HFFc6 (cell line): ENCODE data around the gene RBM19. TPM values are rescaled to one million over a fixed set of nuclear protein-coding genes. Genes with fewer than 3 reads are reported as not detected.

Source experiments
- DNase-seq: peaks from one replicate; pipeline ENCODE4 v3.0.0-alpha.2; 2018
- H3K27ac Mint-ChIP-seq: 2 replicates; pipeline ENCODE4 v1.8.0; 2020; ENCODE audit warnings: mild to moderate bottlenecking, mixed read lengths
- H3K27me3 Mint-ChIP-seq: 2 replicates; pipeline ENCODE4 v1.8.0; 2021; ENCODE audit warnings: mild to moderate bottlenecking, moderate library complexity, mixed read lengths; ENCODE audit not compliant: insufficient read depth
- H3K36me3 Mint-ChIP-seq: 2 replicates; pipeline ENCODE4 v1.8.0; 2021; ENCODE audit warnings: low read depth, mixed read lengths
- H3K4me1 Mint-ChIP-seq: 2 replicates; pipeline ENCODE4 v1.8.0; 2020; ENCODE audit warnings: low read depth, mixed read lengths
- H3K4me3 Mint-ChIP-seq: 2 replicates; pipeline ENCODE4 v1.8.0; 2020; ENCODE audit warnings: mild to moderate bottlenecking, moderate library complexity, mixed read lengths
- H3K9me3 Mint-ChIP-seq: 2 replicates; pipeline ENCODE4 v1.8.0; 2020; ENCODE audit warnings: mild to moderate bottlenecking, mixed read lengths
- total RNA-seq, 6 experiments: library from RNA; stranded (reverse); fragmentation: NEBNext Ultra II Directional; extraction: Animal tissue kit (Norgen Biotek cat#: 25700); gene quantifications; 2 replicates in 1 of 6; 3 replicates in 5 of 6; pipeline ENCODE4 v1.2.3, GENCODE V29; 2021
- TF ChIP-seq, protein P1 (sequence below): fragments of 200-600 bp; sonication (generic); IDR thresholded peaks from 2 replicates; pipeline ENCODE4 v1.5.0; 2021; ENCODE audit warnings: antibody characterized with exemption, mild to moderate bottlenecking

Gene RBM19
- total RNA-seq, 6 experiments from 2014 or later: 27.8 to 34.8 (median 29.8) TPM

DNA sequence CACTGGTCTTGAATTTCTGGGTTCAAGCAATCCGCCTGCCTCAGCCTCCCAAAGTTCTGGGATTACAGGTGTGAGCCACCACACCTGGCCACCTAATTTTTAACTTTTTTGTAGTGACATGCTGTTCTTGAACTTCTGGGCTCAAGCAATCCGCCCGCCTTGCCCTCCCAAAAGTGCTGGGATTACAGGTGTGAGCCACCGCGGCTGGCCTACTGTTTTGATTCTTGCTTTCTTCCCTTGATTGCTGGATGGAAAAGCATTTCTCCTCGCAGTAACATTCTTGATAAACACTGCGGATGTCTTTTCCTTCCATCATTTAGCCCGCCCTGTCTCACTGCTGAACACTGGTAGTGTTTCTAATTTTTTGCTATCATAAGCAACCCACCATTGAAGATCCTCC, 72.9 kb downstream of the RBM19 start:
- TF ChIP-seq, protein P1, sequence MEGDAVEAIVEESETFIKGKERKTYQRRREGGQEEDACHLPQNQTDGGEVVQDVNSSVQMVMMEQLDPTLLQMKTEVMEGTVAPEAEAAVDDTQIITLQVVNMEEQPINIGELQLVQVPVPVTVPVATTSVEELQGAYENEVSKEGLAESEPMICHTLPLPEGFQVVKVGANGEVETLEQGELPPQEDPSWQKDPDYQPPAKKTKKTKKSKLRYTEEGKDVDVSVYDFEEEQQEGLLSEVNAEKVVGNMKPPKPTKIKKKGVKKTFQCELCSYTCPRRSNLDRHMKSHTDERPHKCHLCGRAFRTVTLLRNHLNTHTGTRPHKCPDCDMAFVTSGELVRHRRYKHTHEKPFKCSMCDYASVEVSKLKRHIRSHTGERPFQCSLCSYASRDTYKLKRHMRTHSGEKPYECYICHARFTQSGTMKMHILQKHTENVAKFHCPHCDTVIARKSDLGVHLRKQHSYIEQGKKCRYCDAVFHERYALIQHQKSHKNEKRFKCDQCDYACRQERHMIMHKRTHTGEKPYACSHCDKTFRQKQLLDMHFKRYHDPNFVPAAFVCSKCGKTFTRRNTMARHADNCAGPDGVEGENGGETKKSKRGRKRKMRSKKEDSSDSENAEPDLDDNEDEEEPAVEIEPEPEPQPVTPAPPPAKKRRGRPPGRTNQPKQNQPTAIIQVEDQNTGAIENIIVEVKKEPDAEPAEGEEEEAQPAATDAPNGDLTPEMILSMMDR: no peak
- Mint-ChIP-seq H3K27me3 (peaks cover 3% of the 10 kb centered on the region), H3K9me3 (no peaks in the 10 kb centered on the region), H3K4me3 (no peak overlapping the region), H3K36me3 (no peaks in the 10 kb centered on the region), H3K27ac (no peak overlapping the region), H3K4me1 (peaks cover 30% of the 10 kb centered on the region)
- DNase-seq: no peak

DNA sequence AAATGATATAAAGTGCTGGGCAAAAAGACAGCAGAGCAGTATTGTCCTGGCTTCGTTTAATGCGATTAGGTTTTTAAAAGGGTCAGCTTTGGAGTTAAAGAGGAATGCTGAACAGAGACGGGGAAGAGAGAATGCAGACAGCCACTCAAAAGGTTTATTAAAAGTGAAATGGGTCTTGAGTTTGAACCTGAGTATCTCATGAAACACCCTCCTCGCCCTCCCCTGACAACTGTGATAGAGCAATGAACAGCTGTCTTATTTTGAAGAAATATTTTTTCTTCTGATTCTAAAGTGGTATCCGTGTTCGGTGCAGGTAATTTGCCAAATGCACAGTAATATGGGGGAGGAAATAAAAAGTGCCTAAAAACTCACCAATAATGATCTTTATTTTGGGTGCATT, 73.6 kb downstream of the RBM19 start:
- peaks cover 3% of the 10 kb centered on the region for H3K27me3 Mint-ChIP-seq
- no peaks in the 10 kb centered on the region for H3K36me3 Mint-ChIP-seq
- no peak for DNase-seq
- H3K9me3 Mint-ChIP-seq: no peaks in the 10 kb centered on the region
- no peak overlapping the region for H3K27ac Mint-ChIP-seq
- TF ChIP-seq, protein P1: no peak
- H3K4me3 Mint-ChIP-seq: no peak overlapping the region
- peaks cover 30% of the 10 kb centered on the region for H3K4me1 Mint-ChIP-seq

DNA sequence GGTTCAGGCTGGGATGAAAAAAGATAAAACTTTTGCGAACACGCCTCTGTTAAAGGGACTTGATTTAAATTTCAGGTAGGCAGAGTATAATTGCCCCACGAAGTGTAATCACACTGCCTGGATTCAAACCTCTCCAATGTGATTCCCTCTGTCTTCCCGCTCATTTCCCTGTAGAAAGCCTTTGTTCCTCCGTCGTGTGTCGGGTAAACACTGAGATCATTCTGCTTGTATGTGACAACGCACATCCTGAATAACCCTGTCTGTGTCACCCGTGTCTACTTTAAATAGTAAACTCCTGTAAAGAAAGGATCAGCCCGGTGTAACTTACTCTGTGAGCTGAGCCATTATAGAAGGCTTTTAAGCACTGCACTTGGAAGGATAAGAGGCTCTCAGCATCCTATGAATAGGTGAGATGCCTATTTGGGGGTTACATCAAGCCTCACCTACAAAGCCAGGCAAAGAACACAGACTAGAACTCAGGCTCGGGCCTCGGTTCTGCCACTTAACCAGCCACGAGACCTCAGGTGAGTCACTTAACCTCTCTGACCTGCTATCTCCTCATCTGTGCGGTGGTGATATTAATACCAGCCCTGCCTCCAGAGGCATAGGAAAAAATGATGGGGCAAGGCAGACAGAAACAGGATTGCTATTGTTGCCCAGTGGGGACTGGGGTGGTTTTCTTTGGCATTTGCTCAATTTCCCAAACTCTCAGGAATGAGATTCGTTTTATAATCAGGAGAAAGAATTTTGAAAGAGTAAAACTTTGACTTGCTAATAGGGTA, 74.2 kb downstream of the RBM19 start:
- Mint-ChIP-seq H3K4me3 (no peak overlapping the region), H3K27me3 (peaks cover 3% of the 10 kb centered on the region), H3K9me3 (no peaks in the 10 kb centered on the region), H3K27ac (no peak overlapping the region), H3K4me1 (peaks cover 30% of the 10 kb centered on the region), H3K36me3 (no peaks in the 10 kb centered on the region)
- DNase-seq: no peak
- TF ChIP-seq, protein P1: no peak

DNA sequence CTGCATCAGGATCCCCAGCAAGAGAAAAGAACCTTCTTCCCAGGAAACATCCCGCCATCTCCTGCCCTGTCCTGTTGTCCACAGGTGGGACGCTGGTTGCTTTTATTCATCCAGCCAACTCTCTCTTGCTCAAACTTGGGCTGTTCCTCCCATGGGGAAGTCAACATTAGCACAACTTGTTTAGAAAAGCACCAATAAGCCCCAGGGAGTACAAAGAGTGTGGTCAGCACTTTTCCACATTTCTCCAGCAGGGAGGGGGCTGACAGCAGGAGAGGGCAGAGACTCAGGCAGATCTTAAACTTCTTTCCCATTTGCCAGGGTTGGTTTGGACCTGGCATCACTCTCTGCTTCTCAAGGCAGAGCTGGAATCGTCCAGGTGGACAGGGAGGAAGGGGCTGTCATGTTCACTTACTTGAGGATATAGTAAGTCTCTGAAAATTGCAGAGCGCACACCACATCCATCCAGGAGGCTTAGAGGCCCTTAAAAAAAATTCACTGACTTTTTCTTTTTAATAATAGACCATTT, 74.9 kb downstream of the RBM19 start:
- H3K27ac Mint-ChIP-seq: no peak overlapping the region
- H3K36me3 Mint-ChIP-seq: no peaks in the 10 kb centered on the region
- H3K27me3 Mint-ChIP-seq: peaks cover 3% of the 10 kb centered on the region

DNA sequence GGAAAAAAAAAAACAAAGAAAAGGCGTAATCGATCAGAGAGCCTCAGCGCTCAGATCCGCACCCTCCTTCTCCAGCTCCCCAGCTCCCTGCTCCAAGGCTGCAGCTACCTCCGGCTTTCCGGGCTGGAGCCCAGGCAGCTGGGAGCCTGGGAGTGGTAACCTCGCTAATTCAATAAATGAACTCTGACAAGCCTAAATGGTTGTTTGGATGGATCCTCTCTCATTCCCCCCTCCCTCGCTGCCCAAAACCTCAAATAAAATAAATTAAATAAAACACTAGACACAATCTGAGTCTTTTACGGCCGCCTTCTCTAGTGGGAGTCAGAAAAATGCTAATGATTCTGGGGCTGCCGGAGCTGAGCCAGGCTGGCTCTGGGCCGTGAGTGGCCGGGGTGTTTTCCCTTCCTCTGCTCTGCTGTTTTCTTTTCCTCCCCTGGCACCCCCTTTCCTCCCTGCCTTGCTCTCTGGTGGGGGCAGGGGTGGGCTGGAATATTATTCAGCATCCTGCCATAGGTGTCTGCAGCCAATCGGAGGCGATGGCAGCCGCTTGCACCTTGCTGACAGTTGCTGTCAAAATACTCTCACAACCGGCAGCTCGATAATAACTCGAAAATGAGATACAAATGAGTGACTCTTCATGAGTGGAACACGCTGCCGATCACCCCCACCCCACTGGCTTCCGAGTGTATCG, 76.1 kb downstream of the RBM19 start:
- Mint-ChIP-seq H3K4me1 (peaks cover 30% of the 10 kb centered on the region), H3K27ac (peak overlapping the region; percentile 62; the same call in 1 of the 2 replicates), H3K9me3 (no peaks in the 10 kb centered on the region), H3K27me3 (peaks cover 3% of the 10 kb centered on the region), H3K36me3 (peaks cover 3% of the 10 kb centered on the region), H3K4me3 (peak overlapping the region; percentile 82)
- peak; percentile 10 for DNase-seq
- TF ChIP-seq, protein P1: no peak

More for the DNA sequence above, 74.9 kb downstream of the RBM19 start:
- H3K4me1 Mint-ChIP-seq: peaks cover 30% of the 10 kb centered on the region
- H3K4me3 Mint-ChIP-seq: no peak overlapping the region
- H3K9me3 Mint-ChIP-seq: no peaks in the 10 kb centered on the region
- TF ChIP-seq, protein P1: no peak
- DNase-seq: no peak
